Measurements from ENCODE around the gene CCT4. TPM values are rescaled to one million over a fixed set of nuclear protein-coding genes. Genes with fewer than 3 reads are reported as not detected.
"Not testable (repeated sequence)": the region's sequence is repeated elsewhere in the genome, so short reads cannot be mapped to it uniquely, and the experiment has no call there.

CCT4 gene
- total and polyA plus RNA-seq, 2 donors (not counting 1 experiment from before 2014, with no cell fraction given) = 136 to 187 TPM

GRCh38 chr2:61922714-61923113, 34.3 kb upstream of the CCT4 start:
- Histone ChIP-seq H3K4me3 (replicated peaks in 1 of 4; ENCODE audit: control extremely low read depth in 1 of 4, insufficient read depth in 1 of 4, low read depth in 3 of 4, low read length in 4 of 4) (no peak overlapping the region), H2AFZ (ENCODE audit: low read length) (no peak overlapping the region), H3K27ac (ENCODE audit: insufficient read depth, low read length) (no peak overlapping the region), H3K27me3 (ENCODE audit: control insufficient read depth, insufficient read depth, low read length) (no peaks in the 10 kb centered on the region), H3K4me2 (ENCODE audit: extremely low read depth, insufficient read depth, low read length) (no peak overlapping the region), H3K9me3 (ENCODE audit: control insufficient read depth, insufficient read depth, low read depth, low read length) (no peaks in the 10 kb centered on the region), H4K20me1 (ENCODE audit: control insufficient read depth, extremely low read depth, insufficient read depth, low read length) (no peaks in the 10 kb centered on the region), H3K9ac (ENCODE audit: insufficient read depth, low read length) (no peak overlapping the region), H3K36me3 (ENCODE audit: control insufficient read depth, insufficient read depth, low read length) (no peaks in the 10 kb centered on the region), H3K79me2 (ENCODE audit: control insufficient read depth, insufficient read depth, low read length) (no peaks in the 10 kb centered on the region), H3K4me1 (ENCODE audit: control insufficient read depth, extremely low read depth, insufficient read depth, low read length) (no peaks in the 10 kb centered on the region)
- TF ChIP-seq EZH2 (IDR thresholded peaks at IDR 0.05; ENCODE audit: low read length, missing control alignments) = no peak
- no peak for TF ChIP-seq CTCF (conservative IDR thresholded peaks at IDR 0.05 in 1 of 2, IDR thresholded peaks at IDR 0.05 in 1 of 2; ENCODE audit: low read depth in 1 of 2, low read length in 2 of 2)
- peak in 1 of 2 donors; percentile 17 for DNase-seq (ENCODE audit: low read depth in 2 of 2)

GRCh38 chr2:61920548-61920947, 32.1 kb upstream of the CCT4 start:
- no peaks in the 10 kb centered on the region for H3K9me3 ChIP-seq (ENCODE audit: control insufficient read depth, insufficient read depth, low read depth, low read length)
- H3K79me2 ChIP-seq (ENCODE audit: control insufficient read depth, insufficient read depth, low read length) = no peaks in the 10 kb centered on the region
- H3K27ac ChIP-seq (ENCODE audit: insufficient read depth, low read length) = no peak overlapping the region
- H3K4me3 ChIP-seq (replicated peaks in 1 of 4; ENCODE audit: control extremely low read depth in 1 of 4, insufficient read depth in 1 of 4, low read depth in 3 of 4, low read length in 4 of 4) = no peak overlapping the region
- no peaks in the 10 kb centered on the region for H3K36me3 ChIP-seq (ENCODE audit: control insufficient read depth, insufficient read depth, low read length)
- no peaks in the 10 kb centered on the region for H4K20me1 ChIP-seq (ENCODE audit: control insufficient read depth, extremely low read depth, insufficient read depth, low read length)
- no peak overlapping the region for H3K9ac ChIP-seq (ENCODE audit: insufficient read depth, low read length)
- DNase-seq (ENCODE audit: low read depth in 2 of 2) = no peak
- TF ChIP-seq CTCF (conservative IDR thresholded peaks at IDR 0.05 in 1 of 2, IDR thresholded peaks at IDR 0.05 in 1 of 2; ENCODE audit: low read depth in 1 of 2, low read length in 2 of 2) = no peak
- no peak for TF ChIP-seq EZH2 (IDR thresholded peaks at IDR 0.05; ENCODE audit: low read length, missing control alignments)
- H3K4me1 ChIP-seq (ENCODE audit: control insufficient read depth, extremely low read depth, insufficient read depth, low read length) = no peaks in the 10 kb centered on the region
- H3K27me3 ChIP-seq (ENCODE audit: control insufficient read depth, insufficient read depth, low read length) = no peaks in the 10 kb centered on the region
- no peak overlapping the region for H3K4me2 ChIP-seq (ENCODE audit: extremely low read depth, insufficient read depth, low read length)
- no peak overlapping the region for H2AFZ ChIP-seq (ENCODE audit: low read length)

GRCh38 chr2:61914794-61915193, 26.3 kb upstream of the CCT4 start:
- DNase-seq (ENCODE audit: low read depth in 2 of 2); H3K4me2 ChIP-seq (ENCODE audit: extremely low read depth, insufficient read depth, low read length); H3K36me3 ChIP-seq (ENCODE audit: control insufficient read depth, insufficient read depth, low read length); H3K27ac ChIP-seq (ENCODE audit: insufficient read depth, low read length); H4K20me1 ChIP-seq (ENCODE audit: control insufficient read depth, extremely low read depth, insufficient read depth, low read length); H3K4me3 ChIP-seq (replicated peaks in 1 of 4; ENCODE audit: control extremely low read depth in 1 of 4, insufficient read depth in 1 of 4, low read depth in 3 of 4, low read length in 4 of 4); H3K79me2 ChIP-seq (ENCODE audit: control insufficient read depth, insufficient read depth, low read length); H3K27me3 ChIP-seq (ENCODE audit: control insufficient read depth, insufficient read depth, low read length); H3K9ac ChIP-seq (ENCODE audit: insufficient read depth, low read length); H3K4me1 ChIP-seq (ENCODE audit: control insufficient read depth, extremely low read depth, insufficient read depth, low read length); H3K9me3 ChIP-seq (ENCODE audit: control insufficient read depth, insufficient read depth, low read depth, low read length); H2AFZ ChIP-seq (ENCODE audit: low read length): not testable (repeated sequence)

All from fibroblast of lung (primary cell).